Measurements from ENCODE around the gene KRT33B. TPM values are rescaled to one million over a fixed set of nuclear protein-coding genes. Genes with fewer than 3 reads are reported as not detected.

Gene KRT33B
- total RNA-seq, 1 donor from 2014 or later: not detected

DNA sequence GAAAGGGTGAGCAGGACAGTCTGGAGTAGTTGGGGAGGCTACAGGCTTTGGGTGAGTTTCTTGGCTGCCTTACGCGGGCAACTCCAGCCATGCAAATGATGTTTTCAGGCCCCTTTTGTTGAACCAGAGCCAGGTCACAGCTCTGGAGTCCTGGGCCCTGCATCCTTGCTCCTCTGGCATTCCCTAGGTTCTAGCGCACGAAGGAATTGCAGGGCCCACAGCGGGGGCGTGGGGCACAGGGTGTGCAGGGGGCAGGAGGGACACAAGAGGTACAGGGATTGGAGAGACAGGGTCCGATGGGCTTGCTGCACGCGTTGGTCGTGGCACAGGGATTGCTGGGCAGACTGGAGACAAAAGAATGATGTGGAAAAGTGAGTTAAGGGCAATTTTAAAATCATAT lies 24.2 kb upstream of the KRT33B start:
- H3K4me1 Mint-ChIP-seq (ENCODE audit: unreplicated experiment): peaks cover 9% of the 10 kb centered on the region
- no peak for DNase-seq (ENCODE audit: extremely low spot score, unreplicated experiment)
- H3K36me3 Mint-ChIP-seq (ENCODE audit: unreplicated experiment): no peaks in the 10 kb centered on the region
- TF ChIP-seq CTCF (IDR thresholded peaks at IDR 0.05): no peak
- no peak overlapping the region for H3K27ac Mint-ChIP-seq (ENCODE audit: unreplicated experiment)
- H3K4me3 Mint-ChIP-seq (ENCODE audit: unreplicated experiment): no peak overlapping the region
- H3K9me3 Mint-ChIP-seq (ENCODE audit: unreplicated experiment): no peaks in the 10 kb centered on the region
- H3K27me3 Mint-ChIP-seq (ENCODE audit: unreplicated experiment): no peaks in the 10 kb centered on the region

DNA sequence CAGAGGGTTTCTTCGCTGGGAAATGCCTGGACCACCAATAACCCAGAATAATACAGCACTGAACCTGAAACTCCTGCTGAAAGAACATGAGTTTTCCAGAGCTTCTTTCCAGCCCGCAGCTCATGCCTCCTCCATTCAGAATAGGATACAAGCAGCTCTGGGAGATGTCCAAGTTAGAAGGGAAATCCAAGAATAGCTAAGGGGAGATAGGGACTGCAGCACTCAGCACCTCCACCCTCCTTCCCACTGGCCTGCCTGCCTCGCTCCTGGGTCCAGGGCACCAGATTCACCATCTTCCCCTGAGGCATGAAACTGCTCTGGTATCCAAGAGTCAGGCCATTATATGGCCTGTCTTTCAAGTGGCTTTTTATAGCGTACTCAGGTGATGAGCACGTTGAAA lies 23.7 kb upstream of the KRT33B start:
- peaks cover 9% of the 10 kb centered on the region for H3K4me1 Mint-ChIP-seq (ENCODE audit: unreplicated experiment)
- no peaks in the 10 kb centered on the region for H3K9me3 Mint-ChIP-seq (ENCODE audit: unreplicated experiment)
- no peak for TF ChIP-seq CTCF (IDR thresholded peaks at IDR 0.05)
- no peaks in the 10 kb centered on the region for H3K36me3 Mint-ChIP-seq (ENCODE audit: unreplicated experiment)
- no peaks in the 10 kb centered on the region for H3K27me3 Mint-ChIP-seq (ENCODE audit: unreplicated experiment)
- H3K4me3 Mint-ChIP-seq (ENCODE audit: unreplicated experiment): no peak overlapping the region
- DNase-seq (ENCODE audit: extremely low spot score, unreplicated experiment): no peak
- H3K27ac Mint-ChIP-seq (ENCODE audit: unreplicated experiment): no peak overlapping the region

- DNase-seq (ENCODE audit: extremely low spot score, unreplicated experiment): no peak
- TF ChIP-seq CTCF (IDR thresholded peaks at IDR 0.05): no peak
- H3K4me1 Mint-ChIP-seq (ENCODE audit: unreplicated experiment): peaks cover 9% of the 10 kb centered on the region
- H3K27me3 Mint-ChIP-seq (ENCODE audit: unreplicated experiment): no peaks in the 10 kb centered on the region
- no peak overlapping the region for H3K4me3 Mint-ChIP-seq (ENCODE audit: unreplicated experiment)
- H3K27ac Mint-ChIP-seq (ENCODE audit: unreplicated experiment): no peak overlapping the region
- no peaks in the 10 kb centered on the region for H3K9me3 Mint-ChIP-seq (ENCODE audit: unreplicated experiment)
- H3K36me3 Mint-ChIP-seq (ENCODE audit: unreplicated experiment): no peaks in the 10 kb centered on the region
These were observed 22.7 kb upstream of the KRT33B start for GRCh38 chr17:41392278-41392677.

DNA sequence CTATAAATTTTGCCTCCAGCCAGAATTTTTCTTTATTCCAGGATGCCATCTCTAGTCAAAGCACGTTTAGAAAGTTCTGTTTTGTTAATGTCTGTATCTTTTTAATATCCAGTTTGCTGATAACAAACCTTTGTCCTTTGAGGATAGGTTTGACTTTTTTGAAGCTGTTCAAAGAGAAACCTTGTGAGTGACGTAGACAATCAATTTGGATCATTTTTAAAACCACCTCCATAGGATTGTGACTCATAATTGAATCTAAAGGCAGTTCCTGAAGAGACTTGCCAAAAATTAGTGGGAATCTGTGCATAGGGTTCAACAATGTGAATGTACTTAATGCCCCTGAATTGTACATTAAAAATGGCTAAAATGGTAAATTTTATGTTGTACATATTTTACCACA lies 21.9 kb upstream of the KRT33B start:
- Mint-ChIP-seq H3K27ac (ENCODE audit: unreplicated experiment) (no peak overlapping the region), H3K36me3 (ENCODE audit: unreplicated experiment) (peaks cover 1% of the 10 kb centered on the region), H3K4me3 (ENCODE audit: unreplicated experiment) (no peak overlapping the region), H3K9me3 (ENCODE audit: unreplicated experiment) (peaks cover 3% of the 10 kb centered on the region), H3K4me1 (ENCODE audit: unreplicated experiment) (peaks cover 9% of the 10 kb centered on the region), H3K27me3 (ENCODE audit: unreplicated experiment) (no peaks in the 10 kb centered on the region)
- TF ChIP-seq CTCF (IDR thresholded peaks at IDR 0.05): no peak
- DNase-seq (ENCODE audit: extremely low spot score, unreplicated experiment): no peak

DNA sequence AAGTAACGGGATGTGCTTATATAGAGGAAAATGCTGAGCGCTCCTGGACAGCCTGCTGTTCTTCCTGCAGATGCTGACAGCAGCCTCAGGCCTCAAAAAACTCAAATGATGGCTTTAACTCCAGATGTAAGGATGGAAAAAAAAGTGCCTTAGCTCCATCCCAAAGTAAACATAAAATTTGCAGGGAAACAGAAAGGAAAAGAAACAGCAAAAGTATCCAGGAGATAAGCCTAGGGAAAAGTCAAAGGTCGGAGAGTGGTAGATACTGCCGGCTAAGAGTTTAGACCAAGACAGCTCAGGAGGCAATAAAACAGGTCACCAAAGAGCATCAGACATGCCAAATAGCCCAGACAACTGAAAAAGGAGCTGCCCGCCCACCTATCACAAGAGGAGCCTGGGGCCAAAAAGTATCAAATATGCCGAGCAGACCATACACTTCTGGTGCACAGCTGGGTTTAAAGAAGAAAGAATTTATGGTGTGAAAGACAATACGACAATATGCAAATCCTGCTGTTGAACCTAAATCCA lies 20.9 kb upstream of the KRT33B start:
- no peak for DNase-seq (ENCODE audit: extremely low spot score, unreplicated experiment)
- no peak overlapping the region for H3K27ac Mint-ChIP-seq (ENCODE audit: unreplicated experiment)
- H3K36me3 Mint-ChIP-seq (ENCODE audit: unreplicated experiment): peaks cover 2% of the 10 kb centered on the region
- H3K9me3 Mint-ChIP-seq (ENCODE audit: unreplicated experiment): peaks cover 7% of the 10 kb centered on the region
- no peaks in the 10 kb centered on the region for H3K27me3 Mint-ChIP-seq (ENCODE audit: unreplicated experiment)
- TF ChIP-seq CTCF (IDR thresholded peaks at IDR 0.05): no peak
- H3K4me1 Mint-ChIP-seq (ENCODE audit: unreplicated experiment): peaks cover 9% of the 10 kb centered on the region
- H3K4me3 Mint-ChIP-seq (ENCODE audit: unreplicated experiment): no peak overlapping the region
